ENCODE measurements around the gene SUN5. TPM values are rescaled to one million over a fixed set of nuclear protein-coding genes. Genes with fewer than 3 reads are reported as not detected.

SUN5 gene
- total and polyA plus RNA-seq, 4 donors: not detected

- no peaks in the 10 kb centered on the region for H3K27me3 ChIP-seq (ENCODE audit: control insufficient read depth in 3 of 3, insufficient read depth in 3 of 3, low read length in 2 of 3)
Observed at GRCh38 chr20:32934580-32934979, 69.7 kb downstream of the SUN5 start.

More at GRCh38 chr20:32934580-32934979, 69.7 kb downstream of the SUN5 start:
- ATAC-seq (ENCODE audit: insufficient read depth, low FRiP score): no peak
- Histone ChIP-seq H3K4me3 (no peak overlapping the region), H3K9me3 (ENCODE audit: control insufficient read depth in 4 of 4, insufficient read depth in 3 of 4, low read length in 3 of 4) (no peaks in the 10 kb centered on the region), H3K27ac (ENCODE audit: low read depth in 1 of 2, low read length in 1 of 2) (no peak overlapping the region), H3K9ac (ENCODE audit: insufficient read depth in 1 of 2, low read length in 2 of 2) (no peak overlapping the region), H3K36me3 (ENCODE audit: control insufficient read depth in 4 of 4, insufficient read depth in 4 of 4, low read length in 4 of 4) (no peaks in the 10 kb centered on the region), H3K4me1 (ENCODE audit: control insufficient read depth in 5 of 5, insufficient read depth in 5 of 5, low read length in 5 of 5) (no peaks in the 10 kb centered on the region)
- TF ChIP-seq CTCF (IDR thresholded peaks at IDR 0.05; ENCODE audit: control extremely low read depth, extremely low read depth): no peak
- 69% methylated on average over 4 of the region's 4 CpGs for WGBS, 2 donors
- DNase-seq: no peak

Other genes with a start within 250 kb of the SUN5 start
- 1 to 10 TPM; 1.0 to 3.1 TPM for gene DNMT3B, start 242.0 kb downstream of the SUN5 start, total RNA-seq
- under 1 TPM; 0.31 to 0.79 TPM for gene DNMT3B, start 242.0 kb downstream of the SUN5 start, polyA plus RNA-seq
- gene MAPRE1, start 184.5 kb downstream of the SUN5 start, total RNA-seq: 10 to 100 TPM; 78.5 to 90.6 TPM
- gene MAPRE1, start 184.5 kb downstream of the SUN5 start, polyA plus RNA-seq: 10 to 100 TPM; 26.7 to 77.3 TPM
- gene EFCAB8, start 145.5 kb downstream of the SUN5 start, total RNA-seq: under 1 TPM; 0.57 to 0.83 TPM
- gene EFCAB8, start 145.5 kb downstream of the SUN5 start, polyA plus RNA-seq: under 1 TPM; 0.08 to 0.35 TPM
- gene BPIFB2, start 3.3 kb upstream of the SUN5 start, total RNA-seq: 1 to 10 TPM; 2.3 to 3.0 TPM
- gene BPIFB2, start 3.3 kb upstream of the SUN5 start, polyA plus RNA-seq: under 1 TPM; 0.41 to 0.89 TPM
- not detected for gene BPIFB6, start 27.2 kb upstream of the SUN5 start, total RNA-seq
- gene BPIFB6, start 27.2 kb upstream of the SUN5 start, polyA plus RNA-seq: not detected
- not detected for gene BPIFB3, start 49.5 kb upstream of the SUN5 start, total RNA-seq
- gene BPIFB3, start 49.5 kb upstream of the SUN5 start, polyA plus RNA-seq: not detected
- not detected for gene BPIFB4, start 75.2 kb upstream of the SUN5 start, total RNA-seq
- gene BPIFB4, start 75.2 kb upstream of the SUN5 start, polyA plus RNA-seq: under 1 TPM in 1 of 2 donors, not detected in 1; 0.25 TPM
- under 1 TPM in 1 of 2 donors, not detected in 1; 0.40 TPM for gene BPIFA2, start 163.7 kb upstream of the SUN5 start, total RNA-seq
- 1 to 10 TPM; 1.2 to 3.1 TPM for gene BPIFA2, start 163.7 kb upstream of the SUN5 start, polyA plus RNA-seq
- not detected for gene BPIFA3, start 212.9 kb upstream of the SUN5 start, total RNA-seq
- not detected for gene BPIFA3, start 212.9 kb upstream of the SUN5 start, polyA plus RNA-seq
- gene BPIFA1, start 231.6 kb upstream of the SUN5 start, total RNA-seq: 10 to 100 TPM in 1 of 2 donors, under 1 TPM in 1; 0.48 to 59.6 TPM
- gene BPIFA1, start 231.6 kb upstream of the SUN5 start, polyA plus RNA-seq: 100 to 1,000 TPM in 1 of 2 donors, 10 to 100 TPM in 1; 13.2 to 153 TPM